C4-2B (cell line): ENCODE data around the gene PAK5.

ENCODE experiments used
- CTCF ChIP-seq: fragments of 450-650 bp; conservative IDR thresholded peaks from 2 replicates; pipeline ENCODE4 v1.5.1; 2017; ENCODE audit warnings: mild to moderate bottlenecking
- ZFX ChIP-seq: fragments of 450-650 bp; IDR thresholded peaks from 2 replicates; pipeline ENCODE4 v1.6.1; 2017

DNA sequence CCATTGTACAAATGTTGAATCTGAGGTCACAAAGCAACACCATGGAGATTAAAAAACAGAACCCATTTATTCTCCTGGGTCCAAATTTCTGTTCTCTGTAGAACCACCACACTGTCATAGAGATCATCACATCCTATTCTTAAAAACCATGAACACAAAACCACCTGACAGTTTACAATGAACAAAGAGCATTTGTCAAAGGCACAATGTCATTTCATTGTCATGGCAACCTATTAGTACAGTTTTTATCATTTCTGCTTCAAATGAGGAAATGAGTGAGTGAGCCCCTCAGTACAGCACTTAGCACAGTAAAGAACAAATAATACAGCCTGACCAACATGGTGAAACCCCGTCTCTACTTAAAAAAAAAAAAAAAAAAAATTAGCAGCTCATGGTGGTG lies 347.6 kb downstream of the PAK5 start:
- TF ChIP-seq CTCF (no peak), ZFX (no peak)
